HG02759 (cell line): ENCODE results near the gene ZNF268.

ENCODE experiments used
- ATAC-seq: cut with Tn5 transposase; IDR thresholded peaks from one replicate; pipeline ENCODE4 v1.9.1; 2021; ENCODE audit warnings: mild to moderate bottlenecking, moderate library complexity; ENCODE audit not compliant: unreplicated experiment

The ZNF268 gene

GRCh38 chr12:133181238-133181959, at the start of gene ZNF268:
Gene ZNF268 (plus strand): TSS chr12:133181495. CDS start chr12:133181998, 503 bp downstream.
- peak; percentile 96 for ATAC-seq

- no peak for ATAC-seq
Observed at GRCh38 chr12:133135747-133136146, 45.5 kb upstream of the ZNF268 start.

GRCh38 chr12:133145981-133146380, 35.3 kb upstream of the ZNF268 start:
- ATAC-seq: no peak

GRCh38 chr12:133156125-133156690, 25.1 kb upstream of the ZNF268 start:
- no peak for ATAC-seq

- no peak for ATAC-seq
Observed at GRCh38 chr12:133165776-133166175, 15.5 kb upstream of the ZNF268 start.

GRCh38 chr12:133172491-133172890, 8.8 kb upstream of the ZNF268 start:
- ATAC-seq: no peak

- no peak for ATAC-seq
Observed at GRCh38 chr12:133174901-133175300, 6.4 kb upstream of the ZNF268 start.

GRCh38 chr12:133180669-133181068, 626 bp upstream of the ZNF268 start:
- ATAC-seq: no peak

GRCh38 chr12:133190176-133190575, 8.9 kb downstream of the ZNF268 start:
- ATAC-seq: no peak

GRCh38 chr12:133192847-133193246, 11.6 kb downstream of the ZNF268 start:
- ATAC-seq: no peak

GRCh38 chr12:133201888-133202287, 20.6 kb downstream of the ZNF268 start:
- no peak for ATAC-seq

GRCh38 chr12:133202493-133203343, 21.4 kb downstream of the ZNF268 start:
- no peak for ATAC-seq

- ATAC-seq: no peak
Observed at GRCh38 chr12:133203344-133204263, 22.3 kb downstream of the ZNF268 start.

- no peak for ATAC-seq
Observed at GRCh38 chr12:133204264-133204603, 22.9 kb downstream of the ZNF268 start.

- ATAC-seq: no peak
Observed at GRCh38 chr12:133206390-133206789, 25.1 kb downstream of the ZNF268 start.

GRCh38 chr12:133215724-133216123, 34.4 kb downstream of the ZNF268 start:
- no peak for ATAC-seq

- ATAC-seq: no peak
Observed at GRCh38 chr12:133217219-133217618, 35.9 kb downstream of the ZNF268 start.

GRCh38 chr12:133220521-133220920, 39.2 kb downstream of the ZNF268 start:
- ATAC-seq: no peak

GRCh38 chr12:133221241-133221640, 39.9 kb downstream of the ZNF268 start:
- ATAC-seq: no peak

- ATAC-seq: no peak
Observed at GRCh38 chr12:133222211-133222610, 40.9 kb downstream of the ZNF268 start.

GRCh38 chr12:133225527-133225926, 44.2 kb downstream of the ZNF268 start:
- ATAC-seq: no peak
